MCF 10A (cell line): Measurements from ENCODE around the gene TMEM129. TPM values are rescaled to one million over a fixed set of nuclear protein-coding genes. Genes with fewer than 3 reads are reported as not detected.

Source experiments
- BruUV-seq: library from RNA; stranded (reverse); fragments of 400-500 nt; replicated peaks from 2 replicates; lab custom pipeline; 2021; lab: Mats Ljungman, UMichigan
- CTCF ChIA-PET: fragments of 300-600 bp; sonication (Branson Sonifier 250); formaldehyde crosslinking; extraction: SDS; loops from one replicate; lab custom pipeline; 2021; ENCODE audit warnings: antibody characterized with exemption, inconsistent platforms; lab: Yijun Ruan, JAX
- POLR2A ChIA-PET: fragments of 300-600, 350-650 bp; sonication (Branson Sonifier 250); formaldehyde crosslinking; extraction: SDS; loops from one replicate; lab custom pipeline; 2020; ENCODE audit warnings: antibody characterized with exemption, inconsistent platforms; lab: Yijun Ruan, JAX
- DNase-seq: peaks from one replicate; pipeline ENCODE4 v3.0.0-alpha.2; 2018; ENCODE audit not compliant: unreplicated experiment
- H3K27ac Mint-ChIP-seq: one replicate; pipeline ENCODE4 v1.8.0; 2022; ENCODE audit warnings: mild to moderate bottlenecking, low read depth, mixed read lengths; ENCODE audit not compliant: unreplicated experiment
- H3K27me3 Mint-ChIP-seq: one replicate; pipeline ENCODE4 v1.8.0; 2022; ENCODE audit warnings: mixed read lengths; ENCODE audit not compliant: insufficient read depth, unreplicated experiment
- H3K36me3 Mint-ChIP-seq: one replicate; pipeline ENCODE4 v1.8.0; 2022; ENCODE audit warnings: mild to moderate bottlenecking, moderate library complexity, mixed read lengths; ENCODE audit not compliant: insufficient read depth, unreplicated experiment
- H3K4me1 Mint-ChIP-seq: one replicate; pipeline ENCODE4 v1.8.0; 2022; ENCODE audit warnings: mixed read lengths; ENCODE audit not compliant: insufficient read depth, unreplicated experiment
- H3K4me3 Mint-ChIP-seq: one replicate; pipeline ENCODE4 v1.8.0; 2022; ENCODE audit warnings: mild to moderate bottlenecking, moderate library complexity, mixed read lengths; ENCODE audit not compliant: unreplicated experiment
- H3K9me3 Mint-ChIP-seq: one replicate; pipeline ENCODE4 v1.8.0; 2022; ENCODE audit warnings: mixed read lengths; ENCODE audit not compliant: unreplicated experiment
- intact Hi-C: fragments of 100-400 bp; cut with micrococcal nuclease; formaldehyde crosslinking; loops from 2 replicates; pipeline ENCODE4 v1.14.1; 2022
- total RNA-seq: library from RNA; stranded (reverse); gene quantifications from 2 replicates; pipeline ENCODE4 v1.2.3, GENCODE V29; 2022
- TF ChIP-seq, protein P1 (sequence below): fragments of 200-600 bp; IDR thresholded peaks from one replicate; pipeline ENCODE4 v1.8.0; 2022; ENCODE audit warnings: antibody characterized with exemption, mild to moderate bottlenecking; ENCODE audit not compliant: unreplicated experiment

Gene TMEM129
- total RNA-seq, 1 experiment from 2014 or later, result 38.3 TPM

DNA sequence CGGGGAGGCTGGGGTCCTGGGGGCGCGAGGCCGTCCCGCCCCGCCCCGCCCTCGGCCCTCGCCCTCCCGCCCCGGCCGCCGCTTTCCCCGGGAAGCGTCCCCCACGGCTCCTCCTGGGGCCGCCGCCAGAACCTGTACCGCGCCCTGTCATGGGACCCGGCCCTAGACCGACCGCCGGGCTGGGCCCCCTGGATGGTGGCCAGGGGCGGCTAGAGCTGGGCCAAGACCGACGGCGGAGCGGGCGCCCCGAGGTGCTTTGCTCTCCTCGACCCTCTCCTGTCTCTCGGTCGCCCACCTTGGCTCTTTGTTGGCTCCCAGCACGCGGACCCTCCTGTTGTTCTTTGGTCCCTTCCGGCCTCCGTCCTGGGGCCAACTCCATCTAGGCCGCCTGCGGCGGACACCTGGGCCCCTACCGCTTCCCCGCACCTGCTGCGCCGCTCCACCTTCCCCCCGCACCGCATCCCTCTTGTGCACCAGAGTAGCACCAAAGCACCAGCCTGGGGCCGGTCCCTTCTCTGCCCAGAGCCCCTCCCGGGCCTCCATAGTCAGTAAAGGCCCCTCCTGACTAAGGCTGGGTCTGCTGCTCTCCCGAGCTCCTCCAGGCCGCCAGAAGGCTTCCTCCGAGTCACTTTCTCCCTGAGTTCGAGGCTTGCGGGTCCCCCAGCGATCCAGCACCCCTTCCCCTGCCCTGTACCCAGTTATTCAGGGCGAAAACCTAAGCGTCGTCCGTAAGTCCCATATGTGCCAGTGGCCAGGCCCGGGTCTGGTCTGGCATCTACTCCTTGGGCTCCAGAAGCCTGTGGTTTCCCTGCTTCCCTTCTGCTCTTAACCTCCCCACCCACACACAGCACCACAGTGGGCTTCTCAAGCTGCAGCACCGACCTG lies 785 bp upstream of the TMEM129 start:
- TF ChIP-seq, protein P1, sequence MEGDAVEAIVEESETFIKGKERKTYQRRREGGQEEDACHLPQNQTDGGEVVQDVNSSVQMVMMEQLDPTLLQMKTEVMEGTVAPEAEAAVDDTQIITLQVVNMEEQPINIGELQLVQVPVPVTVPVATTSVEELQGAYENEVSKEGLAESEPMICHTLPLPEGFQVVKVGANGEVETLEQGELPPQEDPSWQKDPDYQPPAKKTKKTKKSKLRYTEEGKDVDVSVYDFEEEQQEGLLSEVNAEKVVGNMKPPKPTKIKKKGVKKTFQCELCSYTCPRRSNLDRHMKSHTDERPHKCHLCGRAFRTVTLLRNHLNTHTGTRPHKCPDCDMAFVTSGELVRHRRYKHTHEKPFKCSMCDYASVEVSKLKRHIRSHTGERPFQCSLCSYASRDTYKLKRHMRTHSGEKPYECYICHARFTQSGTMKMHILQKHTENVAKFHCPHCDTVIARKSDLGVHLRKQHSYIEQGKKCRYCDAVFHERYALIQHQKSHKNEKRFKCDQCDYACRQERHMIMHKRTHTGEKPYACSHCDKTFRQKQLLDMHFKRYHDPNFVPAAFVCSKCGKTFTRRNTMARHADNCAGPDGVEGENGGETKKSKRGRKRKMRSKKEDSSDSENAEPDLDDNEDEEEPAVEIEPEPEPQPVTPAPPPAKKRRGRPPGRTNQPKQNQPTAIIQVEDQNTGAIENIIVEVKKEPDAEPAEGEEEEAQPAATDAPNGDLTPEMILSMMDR, result no peak
- DNase-seq, result no peak
- peak overlapping the region; percentile 73 for H3K27ac Mint-ChIP-seq
- H3K4me3 Mint-ChIP-seq, result peak overlapping the region; percentile 93
- intact Hi-C loops, result loop anchor here (10.0 kb wide), 1 partner anchor 377 kb away; the partner anchor contains the start of gene UVSSA
- ChIA-PET CTCF (interaction anchor here (0.8 to 1.0 kb wide), 2 partner anchors 30 to 178 kb away, joined by 3 read pairs; no protein-coding TSS in a partner anchor), POLR2A (interaction anchor here (0.8 to 4.7 kb wide), 11 partner anchors 8 to 530 kb away, joined by 3 to 63 read pairs (median 5); partner anchors contain the start of genes LETM1 and SLBP)
- H3K27me3 Mint-ChIP-seq, result no peaks in the 10 kb centered on the region
- peaks cover 25% of the 10 kb centered on the region for H3K36me3 Mint-ChIP-seq
- no TSS peak for BruUV-seq
- no peaks in the 10 kb centered on the region for H3K9me3 Mint-ChIP-seq
- H3K4me1 Mint-ChIP-seq, result peaks cover 28% of the 10 kb centered on the region

DNA sequence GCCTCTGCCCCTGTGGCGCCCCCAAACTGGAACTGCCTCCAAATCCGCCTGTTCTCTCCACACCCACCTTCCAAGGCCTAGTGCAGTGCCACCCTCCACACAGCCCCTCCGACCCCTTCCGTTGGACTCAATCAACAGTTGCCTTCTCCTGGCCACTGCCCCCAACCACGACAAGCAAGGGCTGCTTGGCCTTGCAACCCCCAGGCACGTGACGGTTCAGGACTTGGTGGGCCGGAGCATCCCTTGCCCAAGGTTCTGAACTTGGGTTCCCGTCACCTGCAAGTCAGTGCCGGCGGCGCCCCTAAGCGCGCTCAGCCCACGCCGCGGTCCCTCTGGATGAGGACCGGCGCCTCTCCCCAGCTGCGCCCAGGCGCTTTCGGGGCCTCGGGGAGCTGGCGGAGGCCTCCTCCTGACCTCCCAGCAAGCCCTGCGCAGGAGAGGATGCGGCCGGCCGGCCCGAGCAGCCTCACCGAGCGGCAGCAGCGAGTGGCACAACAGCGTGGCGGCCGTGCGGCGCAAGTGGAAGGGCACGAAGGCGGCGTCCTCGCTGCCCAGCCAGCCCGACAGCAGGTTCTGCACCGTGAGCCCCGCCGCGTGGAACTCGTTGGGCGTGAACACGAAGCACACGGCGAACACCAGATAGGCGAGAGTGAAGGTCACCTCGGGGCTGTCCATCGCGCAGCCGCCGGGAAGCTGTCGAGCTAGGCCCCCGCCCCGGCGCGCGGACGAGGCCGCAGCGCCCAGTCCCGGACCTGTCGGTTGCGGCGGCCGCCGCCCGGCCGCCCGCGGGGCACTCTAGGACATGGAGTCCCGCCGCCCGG lies 750 bp downstream of the TMEM129 start:
- H3K27me3 Mint-ChIP-seq, result no peaks in the 10 kb centered on the region
- H3K9me3 Mint-ChIP-seq, result no peaks in the 10 kb centered on the region
- H3K4me1 Mint-ChIP-seq, result peaks cover 19% of the 10 kb centered on the region
- no TSS peak for BruUV-seq
- H3K4me3 Mint-ChIP-seq, result peak overlapping the region; percentile 93
- POLR2A ChIA-PET, result interaction anchor here (0.6 to 4.7 kb wide), 14 partner anchors 8 to 749 kb away, joined by 3 to 63 read pairs (median 3); partner anchors contain the start of genes LETM1, RNF4, SLBP and UVSSA
- peak overlapping the region; percentile 81 for H3K27ac Mint-ChIP-seq
- TF ChIP-seq, protein P1, result no peak
- DNase-seq, result peak; percentile 30
- intact Hi-C loops, result loop anchor here (10.0 kb wide), 1 partner anchor 376 kb away; the partner anchor contains the start of gene UVSSA
- H3K36me3 Mint-ChIP-seq, result peaks cover 16% of the 10 kb centered on the region
- CTCF ChIA-PET, result interaction anchor here (0.6 to 1.9 kb wide), 5 partner anchors 10 to 358 kb away, joined by 3 to 7 read pairs (median 3); no protein-coding TSS in a partner anchor

DNA sequence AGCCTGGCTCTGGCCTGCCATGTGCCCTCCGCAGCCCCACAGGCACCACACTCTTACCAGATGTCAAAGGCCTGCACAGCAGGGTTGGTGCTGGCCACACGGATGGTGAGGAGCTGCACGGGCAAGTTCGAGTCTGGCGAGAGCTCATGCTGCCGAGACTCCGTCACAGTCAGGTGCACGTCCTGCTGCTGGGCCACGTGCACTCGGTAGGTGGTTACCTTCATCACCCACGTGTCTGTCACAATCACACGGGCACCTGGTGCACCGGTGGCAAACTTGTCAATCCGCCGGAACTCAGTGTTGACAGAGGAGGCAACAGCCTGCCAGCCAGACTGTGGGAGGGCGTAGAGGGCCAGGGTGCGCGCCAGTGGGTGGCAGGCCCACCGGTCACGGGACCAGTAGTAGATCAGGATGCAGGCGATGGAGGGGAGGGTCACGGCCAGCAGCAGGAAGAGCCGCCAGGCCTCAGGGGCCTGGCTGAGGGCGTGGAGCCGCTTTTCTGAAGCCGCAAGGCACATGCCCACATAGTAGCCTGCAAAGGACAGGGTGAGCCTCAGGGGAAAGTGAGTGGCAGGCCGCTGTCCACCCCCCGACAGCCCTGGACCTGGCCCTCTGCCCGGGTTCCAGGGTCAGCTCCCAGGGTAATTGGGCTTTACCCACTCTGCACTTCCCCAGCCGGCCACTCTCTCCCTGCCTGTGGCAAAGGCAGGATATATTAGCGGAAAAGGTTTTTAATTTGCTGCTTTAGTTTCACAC lies 2.9 kb downstream of the TMEM129 start:
- ChIA-PET POLR2A (interaction anchor here (0.8 kb wide), 1 partner anchor 138 kb away, joined by 3 read pairs; no protein-coding TSS in a partner anchor), CTCF (interaction anchor here (0.7 to 1.6 kb wide), 3 partner anchors 12 to 27 kb away, joined by 3 to 5 read pairs (median 3); no protein-coding TSS in a partner anchor)
- TF ChIP-seq, protein P1, result no peak
- no peaks in the 10 kb centered on the region for H3K27me3 Mint-ChIP-seq
- intact Hi-C loops, result no loop called here
- peaks cover 10% of the 10 kb centered on the region for H3K36me3 Mint-ChIP-seq
- H3K4me1 Mint-ChIP-seq, result peaks cover 16% of the 10 kb centered on the region
- H3K9me3 Mint-ChIP-seq, result no peaks in the 10 kb centered on the region
- no peak overlapping the region for H3K27ac Mint-ChIP-seq
- no TSS peak for BruUV-seq
- peak overlapping the region; percentile 93 for H3K4me3 Mint-ChIP-seq
- DNase-seq, result no peak
